CD4-positive, alpha-beta memory T cell (primary cell): ENCODE measurements around the gene KCNN4. TPM values are rescaled to one million over a fixed set of nuclear protein-coding genes. Genes with fewer than 3 reads are reported as not detected.

ENCODE experiments used
- CTCF ChIA-PET: fragments of 350-600 bp; sonication (Branson Sonifier 250); formaldehyde crosslinking; loops from one replicate; lab custom pipeline; 2021; ENCODE audit warnings: inconsistent platforms; ENCODE audit not compliant: partially characterized antibody; lab: Charles Lee
- POLR2A ChIA-PET: fragments of 350-600 bp; sonication (Branson Sonifier 250); formaldehyde crosslinking; loops from one replicate; lab custom pipeline; 2021; ENCODE audit not compliant: partially characterized antibody; lab: Charles Lee
- DNase-seq, 5 donors: peaks; one replicate each; pipeline versions ENCODE4 v3.0.0 to v3.0.0-alpha.2; 2020 to 2022; ENCODE audit warnings: mixed read lengths in 1 of 5
- H3K27ac ChIP-seq: one replicate; pipeline ENCODE4 v1.7.0; 2013; ENCODE audit warnings: low read depth, low read length
- H3K27me3 ChIP-seq: 2 replicates; pipeline ENCODE4 v1.7.0; 2013; ENCODE audit warnings: mild to moderate bottlenecking, low read length, moderate library complexity; ENCODE audit not compliant: insufficient read depth
- H3K36me3 ChIP-seq: 2 replicates; pipeline ENCODE4 v1.7.0; 2013; ENCODE audit warnings: mild to moderate bottlenecking, low read length, moderate library complexity; ENCODE audit not compliant: insufficient read depth
- H3K4me1 ChIP-seq: 2 replicates; pipeline ENCODE4 v1.7.0; 2013; ENCODE audit warnings: mild to moderate bottlenecking, low read length, moderate library complexity; ENCODE audit not compliant: insufficient read depth
- H3K4me3 ChIP-seq, 2 donors: one replicate each; pipeline ENCODE4 v1.7.0; 2013; ENCODE audit warnings: low read length in 2 of 2, mild to moderate bottlenecking in 1 of 2
- H3K9me3 ChIP-seq, 2 donors: one replicate each; pipeline ENCODE4 v1.7.0; 2013; ENCODE audit warnings: low read length in 2 of 2, control low read depth in 1 of 2; ENCODE audit not compliant: control insufficient read depth in 1 of 2
- H3K27ac Mint-ChIP-seq, 7 donors: one replicate each; pipeline ENCODE4 v1.8.0; 2020 to 2021; ENCODE audit warnings: mixed read lengths in 7 of 7, mild to moderate bottlenecking in 6 of 7, inconsistent platforms in 3 of 7, moderate library complexity in 3 of 7
- H3K27me3 Mint-ChIP-seq, 2 donors: one replicate each; pipeline ENCODE4 v1.8.0; 2020 to 2021; ENCODE audit warnings: mixed read lengths in 2 of 2
- H3K36me3 Mint-ChIP-seq, 2 donors: one replicate each; pipeline ENCODE4 v1.8.0; 2020 to 2021; ENCODE audit warnings: mixed read lengths in 2 of 2, inconsistent platforms in 1 of 2, mild to moderate bottlenecking in 1 of 2
- H3K4me1 Mint-ChIP-seq, 4 donors: one replicate each; pipeline ENCODE4 v1.8.0; 2020 to 2021; ENCODE audit warnings: mixed read lengths in 4 of 4, mild to moderate bottlenecking in 1 of 4
- H3K4me3 Mint-ChIP-seq, 8 donors: one replicate each; pipeline ENCODE4 v1.8.0; 2020 to 2021; ENCODE audit warnings: mixed read lengths in 8 of 8, mild to moderate bottlenecking in 7 of 8, moderate library complexity in 6 of 8, inconsistent platforms in 3 of 8
- H3K9me3 Mint-ChIP-seq, 8 donors: one replicate each; pipeline ENCODE4 v1.8.0; 2020 to 2021; ENCODE audit warnings: mixed read lengths in 8 of 8, mild to moderate bottlenecking in 5 of 8, inconsistent platforms in 3 of 8, moderate library complexity in 1 of 8
- intact Hi-C: fragments of 100-400 bp; cut with micrococcal nuclease; formaldehyde crosslinking; loops from one replicate; pipeline ENCODE4 v1.15.1; 2023
- polyA plus RNA-seq, 2 donors: library from polyadenylated mRNA; unstranded; fragments of 300-500 nt; fragmentation: Illumina TruSeq; gene quantifications; one replicate each; pipeline ENCODE4 v1.2.3, GENCODE V29; 2021
- total RNA-seq, 2 experiments: library from RNA; stranded (reverse); gene quantifications; one replicate each; pipeline ENCODE4 v1.2.3, GENCODE V29; 2021

KCNN4 gene
- total and polyA plus RNA-seq, 4 experiments from 2014 or later, result 10.5 to 33.9 (median 28.7) TPM

- H3K27ac Mint-ChIP-seq, result no peak overlapping the region
- Histone ChIP-seq H3K36me3 (no peaks in the 10 kb centered on the region), H3K9me3 (no peaks in the 10 kb centered on the region), H3K4me3 (no peak overlapping the region), H3K27me3 (no peaks in the 10 kb centered on the region), H3K4me1 (peaks cover 15% of the 10 kb centered on the region), H3K27ac (no peak overlapping the region)
- H3K4me1 Mint-ChIP-seq, result peaks cover 8 to 19% (median 10%) of the 10 kb centered on the region in 4 donors
- intact Hi-C loops, result loop anchor here (5.0 to 10.0 kb wide), 2 partner anchors 224 to 342 kb away; no protein-coding TSS in a partner anchor
- DNase-seq, result no peak
- H3K36me3 Mint-ChIP-seq, result no peaks in the 10 kb centered on the region
- H3K9me3 Mint-ChIP-seq, result peaks cover 0 to 2% (median 0%) of the 10 kb centered on the region in 8 donors
- ChIA-PET POLR2A (no interaction called here), CTCF (no interaction called here)
- peaks cover 0 to 5% of the 10 kb centered on the region in 2 donors for H3K27me3 Mint-ChIP-seq
- H3K4me3 Mint-ChIP-seq, result no peak overlapping the region
These were observed 8.3 kb upstream of the KCNN4 start for GRCh38 chr19:43789029-43789428.

- POLR2A ChIA-PET, result no interaction called here
- Histone ChIP-seq H3K4me3 (no peak overlapping the region), H3K36me3 (no peaks in the 10 kb centered on the region), H3K27me3 (no peaks in the 10 kb centered on the region), H3K4me1 (peaks cover 36% of the 10 kb centered on the region), H3K27ac (no peak overlapping the region), H3K9me3 (no peaks in the 10 kb centered on the region)
- Mint-ChIP-seq H3K27me3 (peaks cover 0 to 5% of the 10 kb centered on the region in 2 donors), H3K4me3 (no peak overlapping the region), H3K4me1 (peaks cover 22 to 40% (median 29%) of the 10 kb centered on the region in 4 donors), H3K36me3 (no peaks in the 10 kb centered on the region), H3K27ac (no peak overlapping the region), H3K9me3 (peaks cover 0 to 2% (median 0%) of the 10 kb centered on the region in 8 donors)
- intact Hi-C loops, result loop anchor here (5.0 to 10.0 kb wide), 2 partner anchors 222 to 339 kb away; no protein-coding TSS in a partner anchor
- CTCF ChIA-PET, result interaction anchor here (1.4 to 4.3 kb wide), 5 partner anchors 8 to 118 kb away, joined by 4 to 65 read pairs (median 5); no protein-coding TSS in a partner anchor
- no peak for DNase-seq
These were observed 5.9 kb upstream of the KCNN4 start for GRCh38 chr19:43786665-43787064.

- H3K4me1 Mint-ChIP-seq, result peaks cover 30 to 52% (median 37%) of the 10 kb centered on the region in 4 donors
- peaks cover 0 to 2% of the 10 kb centered on the region in 2 donors for H3K27me3 Mint-ChIP-seq
- H3K9me3 ChIP-seq, result no peaks in the 10 kb centered on the region
- peaks cover 0 to 3% (median 0%) of the 10 kb centered on the region in 8 donors for H3K9me3 Mint-ChIP-seq
- no peak overlapping the region for H3K4me3 ChIP-seq
- no peaks in the 10 kb centered on the region for H3K27me3 ChIP-seq
- peak overlapping the region in 7 of 8 donors; percentile 73 to 84 (median 79) for H3K4me3 Mint-ChIP-seq
- H3K4me1 ChIP-seq, result peaks cover 47% of the 10 kb centered on the region
- H3K27ac ChIP-seq, result peak overlapping the region; percentile 46
- DNase-seq, result peak; percentile 59 to 72 (median 62)
- intact Hi-C loops, result loop anchor here (1.0 to 10.0 kb wide), 6 partner anchors 20 to 338 kb away; no protein-coding TSS in a partner anchor
- CTCF ChIA-PET, result interaction anchor here (0.6 to 4.3 kb wide), 10 partner anchors 9 to 117 kb away, joined by 3 to 65 read pairs (median 4); partner anchors contain the start of gene SMG9
- no peaks in the 10 kb centered on the region for H3K36me3 ChIP-seq
- POLR2A ChIA-PET, result interaction anchor here (0.8 to 2.3 kb wide), 9 partner anchors 9 to 231 kb away, joined by 3 to 22 read pairs (median 5); partner anchors contain the start of gene SMG9
- H3K27ac Mint-ChIP-seq, result peak overlapping the region; percentile 77 to 96 (median 93)
- no peaks in the 10 kb centered on the region for H3K36me3 Mint-ChIP-seq
These were observed 4.4 kb upstream of the KCNN4 start for GRCh38 chr19:43784981-43785808.

GRCh38 chr19:43784241-43784980, 3.6 kb upstream of the KCNN4 start:
- ChIA-PET POLR2A (interaction anchor here (0.8 to 2.3 kb wide), 9 partner anchors 9 to 230 kb away, joined by 3 to 22 read pairs (median 5); partner anchors contain the start of gene SMG9), CTCF (interaction anchor here (0.6 to 4.3 kb wide), 10 partner anchors 8 to 116 kb away, joined by 3 to 65 read pairs (median 4); partner anchors contain the start of gene SMG9)
- intact Hi-C loops, result loop anchor here (2.0 to 10.0 kb wide), 3 partner anchors 24 to 220 kb away; no protein-coding TSS in a partner anchor
- Histone ChIP-seq H3K27ac (peak overlapping the region; percentile 46), H3K4me3 (peak overlapping the region in 1 of 2 donors; percentile 7), H3K36me3 (no peaks in the 10 kb centered on the region), H3K9me3 (no peaks in the 10 kb centered on the region), H3K27me3 (no peaks in the 10 kb centered on the region), H3K4me1 (peaks cover 54% of the 10 kb centered on the region)
- Mint-ChIP-seq H3K27me3 (peaks cover 0 to 2% of the 10 kb centered on the region in 2 donors), H3K4me1 (peaks cover 32 to 60% (median 43%) of the 10 kb centered on the region in 4 donors), H3K4me3 (peak overlapping the region; percentile 65 to 86 (median 78)), H3K9me3 (peaks cover 0 to 1% (median 0%) of the 10 kb centered on the region in 8 donors), H3K27ac (peak overlapping the region; percentile 77 to 97 (median 95)), H3K36me3 (no peaks in the 10 kb centered on the region)
- DNase-seq, result peak; percentile 45 to 76 (median 54)

GRCh38 chr19:43783636-43784035, 2.9 kb upstream of the KCNN4 start:
- ChIA-PET CTCF (interaction anchor here (2.3 kb wide), 1 partner anchor 115 kb away, joined by 13 read pairs; no protein-coding TSS in a partner anchor), POLR2A (interaction anchor here (1.8 to 2.3 kb wide), 3 partner anchors 18 to 32 kb away, joined by 5 to 18 read pairs (median 12); partner anchors contain the start of gene SMG9)
- no peaks in the 10 kb centered on the region for H3K27me3 ChIP-seq
- Mint-ChIP-seq H3K9me3 (peaks cover 0 to 1% (median 0%) of the 10 kb centered on the region in 8 donors), H3K4me1 (peaks cover 37 to 67% (median 49%) of the 10 kb centered on the region in 4 donors), H3K27me3 (no peaks in the 10 kb centered on the region), H3K27ac (peak overlapping the region; percentile 77 to 97 (median 95)), H3K4me3 (peak overlapping the region; percentile 51 to 86 (median 78)), H3K36me3 (no peaks in the 10 kb centered on the region)
- intact Hi-C loops, result loop anchor here (2.0 to 10.0 kb wide), 3 partner anchors 25 to 219 kb away; no protein-coding TSS in a partner anchor
- peak overlapping the region in 1 of 2 donors; percentile 7 for H3K4me3 ChIP-seq
- no peaks in the 10 kb centered on the region for H3K36me3 ChIP-seq
- H3K27ac ChIP-seq, result peak overlapping the region; percentile 46
- DNase-seq, result no peak
- H3K9me3 ChIP-seq, result no peaks in the 10 kb centered on the region
- peaks cover 62% of the 10 kb centered on the region for H3K4me1 ChIP-seq

- Histone ChIP-seq H3K4me3 (no peak overlapping the region), H3K36me3 (no peaks in the 10 kb centered on the region), H3K9me3 (no peaks in the 10 kb centered on the region), H3K27ac (no peak overlapping the region), H3K4me1 (peaks cover 71% of the 10 kb centered on the region), H3K27me3 (no peaks in the 10 kb centered on the region)
- peak overlapping the region; percentile 43 to 96 (median 93) for H3K27ac Mint-ChIP-seq
- H3K36me3 Mint-ChIP-seq, result no peaks in the 10 kb centered on the region
- H3K4me1 Mint-ChIP-seq, result peaks cover 44 to 76% (median 57%) of the 10 kb centered on the region in 4 donors
- intact Hi-C loops, result loop anchor here (10.0 kb wide), 1 partner anchor 218 kb away; no protein-coding TSS in a partner anchor
- peak overlapping the region; percentile 52 to 92 (median 84) for H3K4me3 Mint-ChIP-seq
- CTCF ChIA-PET, result interaction anchor here (1.4 kb wide), 1 partner anchor 114 kb away, joined by 3 read pairs; no protein-coding TSS in a partner anchor
- no peaks in the 10 kb centered on the region for H3K27me3 Mint-ChIP-seq
- POLR2A ChIA-PET, result interaction anchor here (3.2 kb wide), 1 partner anchor 37 kb away, joined by 13 read pairs; no protein-coding TSS in a partner anchor
- peaks cover 0 to 1% (median 0%) of the 10 kb centered on the region in 8 donors for H3K9me3 Mint-ChIP-seq
- peak in 2 of 5 donors; percentile 33 to 46 for DNase-seq
These were observed 2.0 kb upstream of the KCNN4 start for GRCh38 chr19:43782689-43783231.
